ENCODE data around the gene RFX4.

DNA sequence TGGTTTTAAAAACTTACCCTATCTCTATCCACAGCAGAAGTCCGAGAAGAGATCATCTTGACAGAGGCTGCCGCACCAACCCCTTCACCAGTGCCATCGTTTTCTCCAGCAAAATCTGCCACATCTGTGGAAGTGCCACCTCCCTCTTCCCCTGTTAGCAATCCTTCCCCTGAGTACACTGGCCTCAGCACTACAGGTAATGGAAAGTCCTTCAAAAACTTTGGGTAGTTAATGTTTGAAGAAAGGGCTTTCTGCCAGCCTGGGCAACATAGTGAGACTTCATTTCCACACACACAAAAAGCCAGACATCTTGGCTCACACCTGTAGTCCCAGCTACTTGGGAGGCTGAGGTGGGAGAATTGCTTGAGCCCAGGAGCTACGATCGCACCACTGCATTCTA lies 150.1 kb downstream of the RFX4 start:
- TF ChIP-seq SMC3 (IDR thresholded peaks at IDR 0.05; ENCODE audit: borderline replicate concordance, low read length) (no peak), TAF1 (IDR thresholded peaks at IDR 0.05; ENCODE audit: borderline replicate concordance, low read depth, low read length) (no peak), MTA3 (IDR thresholded peaks at IDR 0.05; ENCODE audit: borderline replicate concordance, low read length) (no peak), RB1 (IDR thresholded peaks at IDR 0.05; ENCODE audit: borderline replicate concordance) (no peak), PBX3 (IDR thresholded peaks at IDR 0.05; ENCODE audit: insufficient replicate concordance, low read depth, low read length) (no peak), LARP7 (IDR thresholded peaks at IDR 0.05) (no peak), CTCF (IDR thresholded peaks at IDR 0.05 in 2 of 3, conservative IDR thresholded peaks at IDR 0.05 in 1 of 3; ENCODE audit: control insufficient read depth in 2 of 3, extremely low read depth in 1 of 3, insufficient read depth in 1 of 3, low read depth in 3 of 3, low read length in 3 of 3) (no peak), PKNOX1 (IDR thresholded peaks at IDR 0.05) (no peak), JUND (IDR thresholded peaks at IDR 0.05; ENCODE audit: low read depth, low read length) (no peak), CREB1 (IDR thresholded peaks at IDR 0.05; ENCODE audit: low read depth) (no peak), POLR2AphosphoS5 (IDR thresholded peaks at IDR 0.05; ENCODE audit: low read length) (no peak), NFYB (IDR thresholded peaks at IDR 0.05; ENCODE audit: insufficient read depth, low read depth, low read length) (no peak)

Data from GM12878 (cell line).